Hindlimb muscle (tissue), 1 donor: ENCODE data around the gene ST8SIA1. TPM values are rescaled to one million over a fixed set of nuclear protein-coding genes. Genes with fewer than 3 reads are reported as not detected.

ENCODE experiments used
- DNase-seq: peaks from one replicate; pipeline ENCODE4 v3.0.0-alpha.2; 2013
- polyA plus RNA-seq: library from polyadenylated mRNA; unstranded; fragments of 120-200 nt; gene quantifications from one replicate; pipeline ENCODE4 v1.2.1, GENCODE V29; 2013; ENCODE audit not compliant: insufficient read length

The ST8SIA1 gene
- polyA plus RNA-seq, 1 donor = 11.6 TPM

- DNase-seq = no peak
Observed at GRCh38 chr12:22282283-22282682, 52.2 kb downstream of the ST8SIA1 start.

- no peak for DNase-seq
Observed at GRCh38 chr12:22276867-22277266, 57.6 kb downstream of the ST8SIA1 start.

GRCh38 chr12:22276313-22276712 is 58.2 kb downstream of the ST8SIA1 start:
- DNase-seq = no peak

- peak; percentile 64 for DNase-seq
Observed at GRCh38 chr12:22275843-22276242, 58.7 kb downstream of the ST8SIA1 start.

GRCh38 chr12:22272335-22273151 is 62.0 kb downstream of the ST8SIA1 start:
- no peak for DNase-seq

GRCh38 chr12:22271023-22271422 is 63.5 kb downstream of the ST8SIA1 start:
- DNase-seq = no peak

- no peak for DNase-seq
Observed at GRCh38 chr12:22268973-22269372, 65.5 kb downstream of the ST8SIA1 start.

- no peak for DNase-seq
Observed at GRCh38 chr12:22268406-22268805, 66.1 kb downstream of the ST8SIA1 start.

- no peak for DNase-seq
Observed at GRCh38 chr12:22266101-22266500, 68.4 kb downstream of the ST8SIA1 start.

- DNase-seq = no peak
Observed at GRCh38 chr12:22264380-22264779, 70.1 kb downstream of the ST8SIA1 start.

GRCh38 chr12:22262309-22262708 is 72.2 kb downstream of the ST8SIA1 start:
- DNase-seq = no peak

GRCh38 chr12:22257100-22257499 is 77.4 kb downstream of the ST8SIA1 start:
- no peak for DNase-seq

GRCh38 chr12:22256605-22257004 is 77.9 kb downstream of the ST8SIA1 start:
- no peak for DNase-seq

GRCh38 chr12:22256041-22256441 is 78.5 kb downstream of the ST8SIA1 start:
- DNase-seq = no peak

- no peak for DNase-seq
Observed at GRCh38 chr12:22255097-22255496, 79.4 kb downstream of the ST8SIA1 start.

GRCh38 chr12:22254478-22254877 is 80.0 kb downstream of the ST8SIA1 start:
- DNase-seq = no peak

GRCh38 chr12:22252057-22252456 is 82.5 kb downstream of the ST8SIA1 start:
- DNase-seq = no peak

GRCh38 chr12:22250762-22251161 is 83.7 kb downstream of the ST8SIA1 start:
- DNase-seq = no peak

- no peak for DNase-seq
Observed at GRCh38 chr12:22248571-22249115, 85.9 kb downstream of the ST8SIA1 start.

GRCh38 chr12:22248121-22248520 is 86.4 kb downstream of the ST8SIA1 start:
- peak; percentile 53 for DNase-seq

- no peak for DNase-seq
Observed at GRCh38 chr12:22246217-22246846, 88.2 kb downstream of the ST8SIA1 start.

- no peak for DNase-seq
Observed at GRCh38 chr12:22242726-22243125, 91.8 kb downstream of the ST8SIA1 start.

- DNase-seq = no peak
Observed at GRCh38 chr12:22238211-22238610, 96.3 kb downstream of the ST8SIA1 start.

GRCh38 chr12:22234561-22234960 is 99.9 kb downstream of the ST8SIA1 start:
- no peak for DNase-seq
